MM.1S (cell line): ENCODE results near the gene SLC8A1.

ENCODE experiments used
- DNase-seq: peaks from one replicate; pipeline ENCODE4 v3.0.0-alpha.2; 2015
- H2AFZ ChIP-seq: fragments of 300-600 bp; sonication (generic); 2 replicates; pipeline ENCODE4 v1.6.0; 2016; ENCODE audit warnings: antibody characterized with exemption, low read length
- H3F3A ChIP-seq: fragments of 300-600 bp; sonication (generic); 2 replicates; pipeline ENCODE4 v1.6.1; 2016; ENCODE audit warnings: mild to moderate bottlenecking, antibody characterized with exemption, low read length, moderate library complexity, mixed read lengths; ENCODE audit not compliant: insufficient read depth
- H3K27ac ChIP-seq: fragments of 300-600 bp; sonication (generic); 2 replicates; pipeline ENCODE4 v1.5.1; 2016; ENCODE audit warnings: mild to moderate bottlenecking, low read length
- H3K27me3 ChIP-seq: fragments of 300-600 bp; sonication (generic); replicated peaks from 2 replicates; pipeline ENCODE4 v1.6.0; 2016; ENCODE audit warnings: low read length; ENCODE audit not compliant: insufficient read depth
- H3K36me3 ChIP-seq: fragments of 300-600 bp; sonication (generic); replicated peaks from 2 replicates; pipeline ENCODE4 v1.6.1; 2016; ENCODE audit warnings: mild to moderate bottlenecking, low read length, mixed read lengths; ENCODE audit not compliant: insufficient read depth
- H3K4me1 ChIP-seq: fragments of 300-600 bp; sonication (generic); 2 replicates; pipeline ENCODE4 v1.6.1; 2016; ENCODE audit warnings: low read length, mixed read lengths
- H3K4me2 ChIP-seq: fragments of 300-600 bp; sonication (generic); 2 replicates; pipeline ENCODE4 v1.6.0; 2016; ENCODE audit warnings: low read depth, low read length
- H3K4me3 ChIP-seq: fragments of 300-600 bp; sonication (generic); 2 replicates; pipeline ENCODE4 v1.5.1; 2016; ENCODE audit warnings: low read length, mixed read lengths
- H3K79me2 ChIP-seq: fragments of 300-600 bp; sonication (generic); 2 replicates; pipeline ENCODE4 v1.6.1; 2016; ENCODE audit warnings: mixed run types, low read length, mixed read lengths
- H3K9ac ChIP-seq: fragments of 300-600 bp; sonication (generic); 2 replicates; pipeline ENCODE4 v1.6.1; 2016; ENCODE audit warnings: low read length, mixed read lengths
- H3K9me2 ChIP-seq: fragments of 300-600 bp; sonication (generic); replicated peaks from 2 replicates; pipeline ENCODE4 v1.6.1; 2016; ENCODE audit warnings: mild to moderate bottlenecking, low read length, mixed read lengths; ENCODE audit not compliant: insufficient read depth
- H3K9me3 ChIP-seq: fragments of 300-600 bp; sonication (generic); replicated peaks from 2 replicates; pipeline ENCODE4 v1.6.1; 2016; ENCODE audit warnings: mild to moderate bottlenecking, low read length, mixed read lengths; ENCODE audit not compliant: insufficient read depth
- H4K20me1 ChIP-seq: fragments of 300-600 bp; sonication (generic); 2 replicates; pipeline ENCODE4 v1.6.1; 2016; ENCODE audit warnings: mild to moderate bottlenecking, low read length, moderate library complexity, mixed read lengths; ENCODE audit not compliant: insufficient read depth
- CTCF ChIP-seq: fragments of 300-600 bp; sonication (generic); IDR thresholded peaks from 2 replicates; pipeline ENCODE4 v1.5.1; 2016; ENCODE audit warnings: antibody characterized with exemption, low read length, mixed read lengths
- EZH2 ChIP-seq: fragments of 300-600 bp; sonication (generic); optimal IDR thresholded peaks from 2 replicates; pipeline ENCODE3; 2017; ENCODE audit warnings: low read depth, mild to moderate bottlenecking, antibody characterized with exemption, low read length, mixed read lengths
- EZH2phosphoT487 ChIP-seq: fragments of 300-600 bp; sonication (generic); IDR thresholded peaks from 2 replicates; pipeline ENCODE4 v1.6.1; 2018; ENCODE audit warnings: antibody characterized with exemption, low read length

SLC8A1 gene

GRCh38 chr2:40466332-40466906, 14.5 kb upstream of the SLC8A1 start:
- DNase-seq: no peak
- H3K27me3 ChIP-seq: no peaks in the 10 kb centered on the region
- H3K4me2 ChIP-seq: no peak overlapping the region
- H3K9me3 ChIP-seq: no peaks in the 10 kb centered on the region
- no peaks in the 10 kb centered on the region for H3F3A ChIP-seq
- H3K79me2 ChIP-seq: no peaks in the 10 kb centered on the region
- no peak overlapping the region for H2AFZ ChIP-seq
- peaks cover 4% of the 10 kb centered on the region; the same call in 1 of the 2 replicates for H3K4me1 ChIP-seq
- H3K9ac ChIP-seq: no peak overlapping the region
- no peak overlapping the region for H3K27ac ChIP-seq
- no peaks in the 10 kb centered on the region for H4K20me1 ChIP-seq
- no peak overlapping the region for H3K4me3 ChIP-seq
- TF ChIP-seq EZH2phosphoT487: no peak
- no peak for TF ChIP-seq EZH2
- TF ChIP-seq CTCF: no peak
- no peaks in the 10 kb centered on the region for H3K36me3 ChIP-seq
- no peaks in the 10 kb centered on the region for H3K9me2 ChIP-seq

GRCh38 chr2:40463112-40463511, 11.2 kb upstream of the SLC8A1 start:
- H4K20me1 ChIP-seq: no peaks in the 10 kb centered on the region
- no peak for DNase-seq
- no peaks in the 10 kb centered on the region for H3K9me2 ChIP-seq
- no peak overlapping the region for H3K9ac ChIP-seq
- TF ChIP-seq CTCF (no peak), EZH2 (no peak), EZH2phosphoT487 (no peak)
- no peak overlapping the region for H3K4me3 ChIP-seq
- no peaks in the 10 kb centered on the region for H3K36me3 ChIP-seq
- H3K27me3 ChIP-seq: no peaks in the 10 kb centered on the region
- H3K79me2 ChIP-seq: no peaks in the 10 kb centered on the region
- no peaks in the 10 kb centered on the region for H3K9me3 ChIP-seq
- H2AFZ ChIP-seq: no peak overlapping the region
- no peaks in the 10 kb centered on the region for H3F3A ChIP-seq
- H3K27ac ChIP-seq: no peak overlapping the region
- H3K4me1 ChIP-seq: no peaks in the 10 kb centered on the region
- no peak overlapping the region for H3K4me2 ChIP-seq

- Histone ChIP-seq H3K4me3 (no peak overlapping the region), H3K9ac (no peak overlapping the region), H3K36me3 (no peaks in the 10 kb centered on the region), H3K9me3 (no peaks in the 10 kb centered on the region), H3K4me2 (no peak overlapping the region), H3F3A (no peaks in the 10 kb centered on the region), H3K27me3 (no peaks in the 10 kb centered on the region), H3K27ac (no peak overlapping the region), H2AFZ (no peak overlapping the region), H3K79me2 (no peaks in the 10 kb centered on the region), H3K4me1 (no peaks in the 10 kb centered on the region), H3K9me2 (no peaks in the 10 kb centered on the region), H4K20me1 (no peaks in the 10 kb centered on the region)
- DNase-seq: no peak
- TF ChIP-seq EZH2 (no peak), CTCF (no peak), EZH2phosphoT487 (no peak)
These were observed 6.4 kb upstream of the SLC8A1 start for GRCh38 chr2:40458271-40458794.
